Measurements from ENCODE around the gene SLC1A3.

- TF ChIP-seq POLR2A (IDR thresholded peaks at IDR 0.05) (no peak), CTCF (IDR thresholded peaks at IDR 0.05) (no peak)
These were observed 22.2 kb upstream of the SLC1A3 start for GRCh38 chr5:36584009-36584875.

Data from uterus (tissue), 2 donors.